Thyroid gland (tissue), 4 donors: ENCODE results near the gene CYFIP2.

Source experiments
- CTCF ChIP-seq, 6 experiments: fragments of 200-600 bp in 3 of 6; fragments of 450-650 bp in 3 of 6; sonication (generic) in 3 of 6; IDR thresholded peaks; one replicate each; pipeline ENCODE4 v1.5.1; 2016 to 2019; ENCODE audit warnings: antibody characterized with exemption in 6 of 6, mild to moderate bottlenecking in 2 of 6, inconsistent platforms in 1 of 6, moderate library complexity in 1 of 6
- POLR2A ChIP-seq, 2 donors: fragments of 450-650 bp; IDR thresholded peaks; one replicate each; pipeline ENCODE4 v1.6.1; 2017; ENCODE audit warnings: antibody characterized with exemption in 2 of 2, mild to moderate bottlenecking in 2 of 2, moderate library complexity in 1 of 2

GRCh38 chr5:157263496-157264090 is 2.3 kb upstream of the CYFIP2 start:
- TF ChIP-seq CTCF (IDR thresholded peaks at IDR 0.05), result no peak
- no peak for TF ChIP-seq POLR2A (IDR thresholded peaks at IDR 0.05)
